RWPE1 (cell line): Measurements from ENCODE around the gene CHN2.

Experiments
- CTCF ChIA-PET: fragments of 350-600 bp; sonication (Branson Sonifier 250); formaldehyde crosslinking; extraction: SDS; loops from one replicate; lab custom pipeline; 2021; lab: Yijun Ruan, JAX
- POLR2A ChIA-PET: fragments of 400-600 bp; formaldehyde crosslinking; extraction: SDS; loops from one replicate; lab custom pipeline; 2020; ENCODE audit warnings: antibody characterized with exemption; ENCODE audit not compliant: low non-redundant PET; lab: Yijun Ruan, JAX
- DNase-seq: peaks from one replicate; pipeline ENCODE4 v3.0.0; 2012; ENCODE audit warnings: low spot score
- H3K27ac ChIP-seq: fragments of 450-650 bp; 2 replicates; pipeline ENCODE4 v1.5.1; 2017
- TF ChIP-seq, protein P1 (sequence below): fragments of 450-650 bp; conservative IDR thresholded peaks from 2 replicates; pipeline ENCODE4 v1.5.1; 2017; ENCODE audit warnings: low read depth, mild to moderate bottlenecking

CHN2 gene

DNA sequence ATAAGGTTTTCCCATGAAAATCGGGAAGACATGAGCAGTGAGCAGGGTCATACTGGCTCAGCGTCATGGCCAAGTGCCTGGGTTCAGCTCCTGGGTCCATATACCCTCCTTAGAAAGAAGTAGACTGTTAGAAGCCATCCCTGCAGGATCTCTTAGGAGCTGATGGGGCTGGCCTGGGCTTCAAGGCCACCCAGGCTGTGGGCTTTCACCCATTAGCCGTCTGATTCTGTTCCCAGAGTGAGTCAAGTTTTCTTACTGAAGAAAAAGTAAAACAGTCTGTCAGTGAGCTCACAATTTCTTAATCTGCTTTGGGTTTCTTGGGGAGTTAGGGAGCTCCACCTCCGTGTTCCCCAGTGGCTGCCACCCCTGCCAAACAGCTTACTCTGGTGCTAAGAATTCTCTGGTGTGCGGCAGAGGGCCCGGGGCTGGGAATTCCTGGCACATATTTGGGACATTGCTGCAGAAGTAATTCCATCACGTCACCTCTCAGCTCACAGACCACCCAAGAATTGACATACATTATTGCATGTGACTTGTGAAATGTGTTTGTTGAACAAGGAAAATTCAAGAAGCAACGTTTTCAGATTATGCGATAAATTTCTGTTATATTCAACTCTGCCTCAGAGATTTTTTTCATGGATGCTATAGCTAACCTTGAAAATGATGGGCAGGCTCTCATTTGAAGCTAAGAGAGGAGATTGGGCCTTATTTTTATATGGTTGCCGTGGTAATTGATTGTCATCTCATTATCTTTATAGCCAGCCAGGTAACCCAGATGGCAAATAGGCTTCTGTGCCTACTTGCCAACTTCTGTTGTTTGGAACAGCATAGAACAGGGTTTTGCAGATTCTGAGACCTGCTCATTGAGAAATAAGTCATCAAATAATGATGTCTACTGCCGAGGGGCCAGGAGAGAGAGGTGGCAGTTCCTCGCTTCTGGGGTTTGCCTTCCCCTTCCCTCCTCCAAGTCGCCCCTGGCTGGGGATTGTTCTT lies 166.4 kb downstream of the CHN2 start:
- ChIA-PET CTCF (interaction anchor here (0.6 kb wide), 1 partner anchor 404 kb away, joined by 3 read pairs; no protein-coding TSS in a partner anchor), POLR2A (no interaction called here)
- TF ChIP-seq, protein P1, sequence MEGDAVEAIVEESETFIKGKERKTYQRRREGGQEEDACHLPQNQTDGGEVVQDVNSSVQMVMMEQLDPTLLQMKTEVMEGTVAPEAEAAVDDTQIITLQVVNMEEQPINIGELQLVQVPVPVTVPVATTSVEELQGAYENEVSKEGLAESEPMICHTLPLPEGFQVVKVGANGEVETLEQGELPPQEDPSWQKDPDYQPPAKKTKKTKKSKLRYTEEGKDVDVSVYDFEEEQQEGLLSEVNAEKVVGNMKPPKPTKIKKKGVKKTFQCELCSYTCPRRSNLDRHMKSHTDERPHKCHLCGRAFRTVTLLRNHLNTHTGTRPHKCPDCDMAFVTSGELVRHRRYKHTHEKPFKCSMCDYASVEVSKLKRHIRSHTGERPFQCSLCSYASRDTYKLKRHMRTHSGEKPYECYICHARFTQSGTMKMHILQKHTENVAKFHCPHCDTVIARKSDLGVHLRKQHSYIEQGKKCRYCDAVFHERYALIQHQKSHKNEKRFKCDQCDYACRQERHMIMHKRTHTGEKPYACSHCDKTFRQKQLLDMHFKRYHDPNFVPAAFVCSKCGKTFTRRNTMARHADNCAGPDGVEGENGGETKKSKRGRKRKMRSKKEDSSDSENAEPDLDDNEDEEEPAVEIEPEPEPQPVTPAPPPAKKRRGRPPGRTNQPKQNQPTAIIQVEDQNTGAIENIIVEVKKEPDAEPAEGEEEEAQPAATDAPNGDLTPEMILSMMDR: no peak
- no peak overlapping the region for H3K27ac ChIP-seq
- DNase-seq: no peak

DNA sequence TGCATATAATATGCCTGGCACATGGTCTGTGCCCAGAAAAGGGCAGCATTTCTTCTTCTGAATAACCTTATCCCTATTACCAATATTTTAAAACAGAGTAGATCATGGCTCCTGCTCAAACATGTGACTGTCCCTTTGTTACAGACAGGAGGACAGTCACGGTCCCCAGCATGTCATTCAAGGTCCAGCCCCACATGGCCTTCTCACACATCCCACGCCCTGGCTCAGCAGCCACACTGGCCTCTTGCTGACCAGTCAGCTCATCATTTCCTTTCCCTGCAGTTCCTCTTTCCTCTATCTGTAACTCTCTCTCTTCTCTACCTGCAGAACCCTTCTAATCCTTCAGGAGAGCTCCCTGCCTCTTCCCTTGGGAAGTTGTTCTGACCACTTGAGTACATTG lies 167.8 kb downstream of the CHN2 start:
- POLR2A ChIA-PET: no interaction called here
- no peak for DNase-seq
- CTCF ChIA-PET: no interaction called here
- TF ChIP-seq, protein P1: no peak
- no peak overlapping the region for H3K27ac ChIP-seq

DNA sequence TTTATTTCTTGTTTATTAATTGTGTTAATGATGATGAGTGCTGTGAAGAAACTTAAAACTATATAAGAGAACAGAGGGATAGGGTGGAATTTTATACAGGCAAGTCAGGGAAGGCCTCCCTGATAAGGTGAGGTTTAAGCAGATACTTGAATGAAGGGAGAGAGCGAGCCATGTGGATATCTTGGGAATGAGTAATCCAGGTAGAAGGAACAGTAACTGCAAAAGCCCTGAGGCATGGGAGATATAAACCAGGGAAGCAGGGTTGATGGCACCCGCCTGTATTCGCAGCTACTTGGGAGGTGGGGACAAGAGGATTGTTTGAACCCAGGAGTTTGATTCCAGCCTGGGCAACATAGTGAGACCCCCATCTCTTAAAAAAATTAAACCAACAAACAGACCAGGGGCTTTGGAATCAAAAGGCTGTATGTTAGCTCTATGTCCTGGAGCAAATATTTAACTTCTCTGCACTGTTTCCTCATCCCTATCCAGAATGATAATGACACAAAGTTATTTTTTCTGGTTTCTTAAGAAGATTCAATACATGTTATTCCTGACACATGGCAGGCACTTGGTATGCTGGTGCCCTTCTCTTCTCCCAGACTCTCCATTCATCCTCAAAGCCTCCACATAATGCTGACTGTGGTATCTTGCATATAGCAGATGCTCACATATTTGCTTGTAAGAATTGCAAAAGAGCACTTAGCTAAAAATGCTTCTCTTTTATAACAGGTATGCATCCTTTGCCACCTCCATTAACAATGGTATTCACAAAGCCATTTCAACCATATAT lies 169.3 kb downstream of the CHN2 start:
- TF ChIP-seq, protein P1: no peak
- ChIA-PET CTCF (no interaction called here), POLR2A (no interaction called here)
- no peak overlapping the region for H3K27ac ChIP-seq
- no peak for DNase-seq

DNA sequence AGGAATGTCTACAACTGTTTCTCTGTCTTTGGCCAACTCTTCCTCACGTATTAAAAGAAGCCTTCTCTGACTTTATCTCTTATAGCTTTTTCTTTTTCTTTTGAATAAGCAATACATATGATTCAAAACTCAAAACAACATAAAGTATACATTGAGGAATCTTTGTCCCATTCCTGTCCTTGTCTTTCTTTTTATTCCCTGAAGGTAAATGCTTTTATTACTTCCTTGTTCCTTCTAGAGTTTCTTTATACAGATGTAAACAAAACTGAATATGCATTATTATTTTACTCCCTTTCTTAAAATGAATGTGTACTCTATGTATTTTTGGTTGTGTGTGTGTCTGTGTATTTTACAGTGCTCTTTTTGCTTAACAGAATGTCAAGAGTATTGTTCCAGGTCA lies 170.1 kb downstream of the CHN2 start:
- TF ChIP-seq, protein P1: no peak
- DNase-seq: no peak
- no peak overlapping the region for H3K27ac ChIP-seq
- ChIA-PET POLR2A (no interaction called here), CTCF (no interaction called here)

DNA sequence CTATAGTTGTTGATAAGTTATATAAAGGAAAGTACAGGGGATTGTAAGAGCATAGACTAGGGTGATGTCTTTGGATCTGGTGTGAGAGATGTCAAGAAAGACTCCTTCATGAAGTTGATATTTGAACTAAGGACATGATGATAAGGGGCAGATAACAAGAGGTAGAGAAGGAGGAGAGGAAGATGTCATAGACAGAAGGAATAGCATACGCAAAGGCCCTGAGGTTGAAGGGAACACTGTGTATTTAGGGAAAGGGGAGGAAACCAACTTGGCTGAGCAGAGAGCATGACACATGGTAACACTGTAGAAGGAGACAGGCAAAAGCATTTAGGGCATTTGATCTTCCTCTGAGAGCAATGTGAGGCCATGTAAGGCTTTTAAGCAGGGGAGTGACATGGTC lies 170.8 kb downstream of the CHN2 start:
- no peak for DNase-seq
- TF ChIP-seq, protein P1: no peak
- ChIA-PET CTCF (no interaction called here), POLR2A (no interaction called here)
- H3K27ac ChIP-seq: no peak overlapping the region

DNA sequence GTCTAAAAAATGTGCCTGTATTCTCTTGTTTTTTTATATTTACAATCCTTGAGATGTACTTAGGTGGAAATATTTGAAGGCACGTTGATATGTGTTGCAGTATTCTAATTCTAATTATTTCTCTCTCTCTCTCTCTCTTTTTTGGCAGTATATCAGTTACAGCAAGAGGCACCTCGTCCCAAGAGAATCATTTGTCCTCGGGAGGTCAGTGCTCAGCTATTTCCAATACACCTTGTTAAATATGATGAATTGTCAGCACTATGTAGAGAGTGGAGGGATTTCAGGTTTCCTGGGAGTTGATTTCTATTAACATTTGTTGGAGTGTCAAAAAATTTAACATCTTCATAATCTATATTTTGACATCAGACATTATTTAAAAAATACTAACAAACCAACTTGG lies 173.2 kb downstream of the CHN2 start:
- TF ChIP-seq, protein P1: no peak
- no peak for DNase-seq
- no peak overlapping the region for H3K27ac ChIP-seq
- ChIA-PET POLR2A (no interaction called here), CTCF (no interaction called here)
